ENCODE results near the gene PEX11B.

The PEX11B gene

DNA sequence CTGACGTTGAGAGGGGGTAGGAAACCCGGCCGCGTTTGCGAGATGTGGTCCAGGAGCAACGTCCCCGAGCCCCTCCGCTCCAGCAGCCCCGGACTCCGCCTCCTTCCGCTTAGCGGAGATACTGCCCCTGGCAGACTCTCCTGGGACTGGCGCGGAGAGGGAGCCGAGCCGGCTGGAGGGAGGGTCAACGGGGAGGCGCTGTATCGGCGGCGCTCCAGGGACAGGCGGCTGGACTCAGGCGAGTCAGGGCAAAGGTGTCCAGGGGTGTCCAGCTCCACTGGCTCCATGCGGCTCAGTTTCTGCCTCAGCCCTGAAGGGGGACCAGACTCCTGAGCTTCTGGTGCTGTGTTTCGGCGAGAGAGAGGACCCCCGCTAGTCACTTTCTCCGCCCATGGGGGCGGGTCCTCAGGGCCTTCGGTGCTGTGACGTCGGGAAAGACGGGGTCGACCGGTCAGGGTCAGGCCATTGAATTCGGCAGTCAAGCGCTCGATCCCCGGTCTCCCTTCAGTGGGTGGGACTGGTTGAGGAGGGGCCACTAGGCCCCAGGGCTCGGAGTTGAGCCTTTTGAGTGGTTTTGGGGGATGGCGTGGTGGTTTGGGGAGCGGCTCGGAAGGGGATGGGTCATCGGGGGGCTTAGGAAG, 42.1 kb upstream of the PEX11B start (continued):
- peak; percentile 75; the same call in 1 of the 2 replicates for TF ChIP-seq ZBTB17 (tag by site-specific recombination; IDR thresholded peaks at IDR 0.05)
- TF ChIP-seq, protein P1, sequence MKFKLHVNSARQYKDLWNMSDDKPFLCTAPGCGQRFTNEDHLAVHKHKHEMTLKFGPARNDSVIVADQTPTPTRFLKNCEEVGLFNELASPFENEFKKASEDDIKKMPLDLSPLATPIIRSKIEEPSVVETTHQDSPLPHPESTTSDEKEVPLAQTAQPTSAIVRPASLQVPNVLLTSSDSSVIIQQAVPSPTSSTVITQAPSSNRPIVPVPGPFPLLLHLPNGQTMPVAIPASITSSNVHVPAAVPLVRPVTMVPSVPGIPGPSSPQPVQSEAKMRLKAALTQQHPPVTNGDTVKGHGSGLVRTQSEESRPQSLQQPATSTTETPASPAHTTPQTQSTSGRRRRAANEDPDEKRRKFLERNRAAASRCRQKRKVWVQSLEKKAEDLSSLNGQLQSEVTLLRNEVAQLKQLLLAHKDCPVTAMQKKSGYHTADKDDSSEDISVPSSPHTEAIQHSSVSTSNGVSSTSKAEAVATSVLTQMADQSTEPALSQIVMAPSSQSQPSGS (tag by site-specific recombination; IDR thresholded peaks at IDR 0.05; ENCODE audit: low read depth): no peak
- TF ChIP-seq, protein P2, sequence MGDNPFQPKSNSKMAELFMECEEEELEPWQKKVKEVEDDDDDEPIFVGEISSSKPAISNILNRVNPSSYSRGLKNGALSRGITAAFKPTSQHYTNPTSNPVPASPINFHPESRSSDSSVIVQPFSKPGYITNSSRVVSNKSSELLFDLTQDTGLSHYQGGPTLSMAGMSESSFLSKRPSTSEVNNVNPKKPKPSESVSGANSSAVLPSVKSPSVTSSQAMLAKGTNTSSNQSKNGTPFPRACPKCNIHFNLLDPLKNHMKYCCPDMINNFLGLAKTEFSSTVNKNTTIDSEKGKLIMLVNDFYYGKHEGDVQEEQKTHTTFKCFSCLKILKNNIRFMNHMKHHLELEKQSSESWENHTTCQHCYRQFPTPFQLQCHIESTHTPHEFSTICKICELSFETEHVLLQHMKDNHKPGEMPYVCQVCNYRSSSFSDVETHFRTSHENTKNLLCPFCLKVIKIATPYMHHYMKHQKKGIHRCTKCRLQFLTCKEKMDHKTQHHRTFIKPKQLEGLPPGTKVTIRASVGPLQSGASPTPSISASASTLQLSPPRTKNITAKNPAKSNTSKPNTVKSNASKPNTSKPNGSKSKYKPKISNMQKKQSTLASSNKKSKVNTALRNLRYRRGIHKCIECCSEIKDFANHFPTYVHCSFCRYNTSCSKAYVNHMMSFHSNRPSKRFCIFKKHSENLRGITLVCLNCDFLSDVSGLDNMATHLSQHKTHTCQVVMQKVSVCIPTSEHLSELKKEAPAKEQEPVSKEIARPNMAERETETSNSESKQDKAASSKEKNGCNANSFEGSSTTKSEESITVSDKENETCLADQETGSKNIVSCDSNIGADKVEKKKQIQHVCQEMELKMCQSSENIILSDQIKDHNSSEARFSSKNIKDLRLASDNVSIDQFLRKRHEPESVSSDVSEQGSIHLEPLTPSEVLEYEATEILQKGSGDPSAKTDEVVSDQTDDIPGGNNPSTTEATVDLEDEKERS (tag by site-specific recombination; IDR thresholded peaks at IDR 0.05): no peak
- TF ChIP-seq, protein P3, sequence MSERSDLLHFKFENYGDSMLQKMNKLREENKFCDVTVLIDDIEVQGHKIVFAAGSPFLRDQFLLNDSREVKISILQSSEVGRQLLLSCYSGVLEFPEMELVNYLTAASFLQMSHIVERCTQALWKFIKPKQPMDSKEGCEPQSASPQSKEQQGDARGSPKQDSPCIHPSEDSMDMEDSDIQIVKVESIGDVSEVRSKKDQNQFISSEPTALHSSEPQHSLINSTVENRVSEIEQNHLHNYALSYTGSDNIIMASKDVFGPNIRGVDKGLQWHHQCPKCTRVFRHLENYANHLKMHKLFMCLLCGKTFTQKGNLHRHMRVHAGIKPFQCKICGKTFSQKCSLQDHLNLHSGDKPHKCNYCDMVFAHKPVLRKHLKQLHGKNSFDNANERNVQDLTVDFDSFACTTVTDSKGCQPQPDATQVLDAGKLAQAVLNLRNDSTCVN (tag by site-specific recombination; optimal IDR thresholded peaks at IDR 0.05): peak; percentile 38
- TF ChIP-seq ZNF600 (tag by site-specific recombination; IDR thresholded peaks at IDR 0.05): peak; percentile 89
- TF ChIP-seq, protein P4, sequence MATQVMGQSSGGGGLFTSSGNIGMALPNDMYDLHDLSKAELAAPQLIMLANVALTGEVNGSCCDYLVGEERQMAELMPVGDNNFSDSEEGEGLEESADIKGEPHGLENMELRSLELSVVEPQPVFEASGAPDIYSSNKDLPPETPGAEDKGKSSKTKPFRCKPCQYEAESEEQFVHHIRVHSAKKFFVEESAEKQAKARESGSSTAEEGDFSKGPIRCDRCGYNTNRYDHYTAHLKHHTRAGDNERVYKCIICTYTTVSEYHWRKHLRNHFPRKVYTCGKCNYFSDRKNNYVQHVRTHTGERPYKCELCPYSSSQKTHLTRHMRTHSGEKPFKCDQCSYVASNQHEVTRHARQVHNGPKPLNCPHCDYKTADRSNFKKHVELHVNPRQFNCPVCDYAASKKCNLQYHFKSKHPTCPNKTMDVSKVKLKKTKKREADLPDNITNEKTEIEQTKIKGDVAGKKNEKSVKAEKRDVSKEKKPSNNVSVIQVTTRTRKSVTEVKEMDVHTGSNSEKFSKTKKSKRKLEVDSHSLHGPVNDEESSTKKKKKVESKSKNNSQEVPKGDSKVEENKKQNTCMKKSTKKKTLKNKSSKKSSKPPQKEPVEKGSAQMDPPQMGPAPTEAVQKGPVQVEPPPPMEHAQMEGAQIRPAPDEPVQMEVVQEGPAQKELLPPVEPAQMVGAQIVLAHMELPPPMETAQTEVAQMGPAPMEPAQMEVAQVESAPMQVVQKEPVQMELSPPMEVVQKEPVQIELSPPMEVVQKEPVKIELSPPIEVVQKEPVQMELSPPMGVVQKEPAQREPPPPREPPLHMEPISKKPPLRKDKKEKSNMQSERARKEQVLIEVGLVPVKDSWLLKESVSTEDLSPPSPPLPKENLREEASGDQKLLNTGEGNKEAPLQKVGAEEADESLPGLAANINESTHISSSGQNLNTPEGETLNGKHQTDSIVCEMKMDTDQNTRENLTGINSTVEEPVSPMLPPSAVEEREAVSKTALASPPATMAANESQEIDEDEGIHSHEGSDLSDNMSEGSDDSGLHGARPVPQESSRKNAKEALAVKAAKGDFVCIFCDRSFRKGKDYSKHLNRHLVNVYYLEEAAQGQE (tag by site-specific recombination; IDR thresholded peaks at IDR 0.05): no peak
- 0 out of 2 replicates have a peak, but pooled peaks have one; percentile 49 for TF ChIP-seq ZEB2 (tag by site-specific recombination; IDR thresholded peaks at IDR 0.05)
- TF ChIP-seq, protein P5, sequence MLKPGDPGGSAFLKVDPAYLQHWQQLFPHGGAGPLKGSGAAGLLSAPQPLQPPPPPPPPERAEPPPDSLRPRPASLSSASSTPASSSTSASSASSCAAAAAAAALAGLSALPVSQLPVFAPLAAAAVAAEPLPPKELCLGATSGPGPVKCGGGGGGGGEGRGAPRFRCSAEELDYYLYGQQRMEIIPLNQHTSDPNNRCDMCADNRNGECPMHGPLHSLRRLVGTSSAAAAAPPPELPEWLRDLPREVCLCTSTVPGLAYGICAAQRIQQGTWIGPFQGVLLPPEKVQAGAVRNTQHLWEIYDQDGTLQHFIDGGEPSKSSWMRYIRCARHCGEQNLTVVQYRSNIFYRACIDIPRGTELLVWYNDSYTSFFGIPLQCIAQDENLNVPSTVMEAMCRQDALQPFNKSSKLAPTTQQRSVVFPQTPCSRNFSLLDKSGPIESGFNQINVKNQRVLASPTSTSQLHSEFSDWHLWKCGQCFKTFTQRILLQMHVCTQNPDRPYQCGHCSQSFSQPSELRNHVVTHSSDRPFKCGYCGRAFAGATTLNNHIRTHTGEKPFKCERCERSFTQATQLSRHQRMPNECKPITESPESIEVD (tag by site-specific recombination; IDR thresholded peaks at IDR 0.05): no peak
- no peak for TF ChIP-seq HOXA7 (CRISPR knock-in tag; IDR thresholded peaks at IDR 0.05; ENCODE audit: borderline replicate concordance)
- no peak for TF ChIP-seq YY2 (tag by site-specific recombination; IDR thresholded peaks at IDR 0.05)
- no peak for TF ChIP-seq HOXD13 (CRISPR knock-in tag; IDR thresholded peaks at IDR 0.05; ENCODE audit: borderline replicate concordance)
- peak; percentile 62; the same call in 1 of the 2 replicates for TF ChIP-seq KLF9 (tag by site-specific recombination; IDR thresholded peaks at IDR 0.05; ENCODE audit: low read depth)
- TF ChIP-seq, protein P6, sequence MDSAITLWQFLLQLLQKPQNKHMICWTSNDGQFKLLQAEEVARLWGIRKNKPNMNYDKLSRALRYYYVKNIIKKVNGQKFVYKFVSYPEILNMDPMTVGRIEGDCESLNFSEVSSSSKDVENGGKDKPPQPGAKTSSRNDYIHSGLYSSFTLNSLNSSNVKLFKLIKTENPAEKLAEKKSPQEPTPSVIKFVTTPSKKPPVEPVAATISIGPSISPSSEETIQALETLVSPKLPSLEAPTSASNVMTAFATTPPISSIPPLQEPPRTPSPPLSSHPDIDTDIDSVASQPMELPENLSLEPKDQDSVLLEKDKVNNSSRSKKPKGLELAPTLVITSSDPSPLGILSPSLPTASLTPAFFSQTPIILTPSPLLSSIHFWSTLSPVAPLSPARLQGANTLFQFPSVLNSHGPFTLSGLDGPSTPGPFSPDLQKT (IDR thresholded peaks at IDR 0.05; ENCODE audit: borderline replicate concordance, low read depth, low read length): no peak
- no peak for TF ChIP-seq ZNF830 (tag by site-specific recombination; IDR thresholded peaks at IDR 0.05; ENCODE audit: low read depth)
- no peak for TF ChIP-seq ZNF521 (tag by site-specific recombination; IDR thresholded peaks at IDR 0.05)
- TF ChIP-seq ZNF133 (tag by site-specific recombination; IDR thresholded peaks at IDR 0.05): no peak
- peak; percentile 36; the same call in 1 of the 2 replicates for TF ChIP-seq ZFP69B (tag by site-specific recombination; IDR thresholded peaks at IDR 0.05)
- no peak for TF ChIP-seq ZNF776 (tag by site-specific recombination; IDR thresholded peaks at IDR 0.05; ENCODE audit: borderline replicate concordance)
- no peak for TF ChIP-seq ZNF654 (tag by site-specific recombination; IDR thresholded peaks at IDR 0.05; ENCODE audit: low read depth)
- no peak for TF ChIP-seq ZNF132 (tag by site-specific recombination; IDR thresholded peaks at IDR 0.05; ENCODE audit: borderline replicate concordance)
- TF ChIP-seq PRDM1 (tag by site-specific recombination; IDR thresholded peaks at IDR 0.05): peak; percentile 25; the same call in 1 of the 2 replicates
- TF ChIP-seq ZNF791 (tag by site-specific recombination; IDR thresholded peaks at IDR 0.05): no peak
- no peak for TF ChIP-seq ZNF169 (tag by site-specific recombination; IDR thresholded peaks at IDR 0.05)
- TF ChIP-seq, protein P7, sequence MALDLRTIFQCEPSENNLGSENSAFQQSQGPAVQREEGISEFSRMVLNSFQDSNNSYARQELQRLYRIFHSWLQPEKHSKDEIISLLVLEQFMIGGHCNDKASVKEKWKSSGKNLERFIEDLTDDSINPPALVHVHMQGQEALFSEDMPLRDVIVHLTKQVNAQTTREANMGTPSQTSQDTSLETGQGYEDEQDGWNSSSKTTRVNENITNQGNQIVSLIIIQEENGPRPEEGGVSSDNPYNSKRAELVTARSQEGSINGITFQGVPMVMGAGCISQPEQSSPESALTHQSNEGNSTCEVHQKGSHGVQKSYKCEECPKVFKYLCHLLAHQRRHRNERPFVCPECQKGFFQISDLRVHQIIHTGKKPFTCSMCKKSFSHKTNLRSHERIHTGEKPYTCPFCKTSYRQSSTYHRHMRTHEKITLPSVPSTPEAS (tag by site-specific recombination; IDR thresholded peaks at IDR 0.05): no peak
- TF ChIP-seq ZNF529 (tag by site-specific recombination; IDR thresholded peaks at IDR 0.05; ENCODE audit: insufficient replicate concordance): no peak

Data from HEK293 (cell line).